ENCODE measurements around the gene SCTR.
A peak's percentile ranks its signal among the peaks of the same experiment; 100 is the strongest.

SCTR gene

GRCh38 chr2:119487434-119488244, 36.6 kb downstream of the SCTR start:
- DNase-seq (ENCODE audit: low read depth), result no peak

- no peak for DNase-seq (ENCODE audit: low read depth)
Observed at GRCh38 chr2:119486886-119487285, 37.4 kb downstream of the SCTR start.

GRCh38 chr2:119486196-119486827, 38.0 kb downstream of the SCTR start:
- no peak for DNase-seq (ENCODE audit: low read depth)

GRCh38 chr2:119485336-119486110, 38.8 kb downstream of the SCTR start:
- DNase-seq (ENCODE audit: low read depth), result no peak

GRCh38 chr2:119484834-119485233, 39.4 kb downstream of the SCTR start:
- no peak for DNase-seq (ENCODE audit: low read depth)

GRCh38 chr2:119483896-119484718, 40.2 kb downstream of the SCTR start:
- no peak for DNase-seq (ENCODE audit: low read depth)

GRCh38 chr2:119483395-119483753, 40.9 kb downstream of the SCTR start:
- DNase-seq (ENCODE audit: low read depth), result no peak

- DNase-seq (ENCODE audit: low read depth), result no peak
Observed at GRCh38 chr2:119482481-119483394, 41.5 kb downstream of the SCTR start.

- no peak for DNase-seq (ENCODE audit: low read depth)
Observed at GRCh38 chr2:119481501-119482455, 42.5 kb downstream of the SCTR start.

GRCh38 chr2:119480718-119481142, 43.6 kb downstream of the SCTR start:
- no peak for DNase-seq (ENCODE audit: low read depth)

- no peak for DNase-seq (ENCODE audit: low read depth)
Observed at GRCh38 chr2:119480184-119480583, 44.1 kb downstream of the SCTR start.

GRCh38 chr2:119478978-119479295, 45.3 kb downstream of the SCTR start:
- no peak for DNase-seq (ENCODE audit: low read depth)

GRCh38 chr2:119478188-119478977, 45.9 kb downstream of the SCTR start:
- no peak for DNase-seq (ENCODE audit: low read depth)

- no peak for DNase-seq (ENCODE audit: low read depth)
Observed at GRCh38 chr2:119477113-119477505, 47.2 kb downstream of the SCTR start.

GRCh38 chr2:119476301-119477112, 47.8 kb downstream of the SCTR start:
- peak; percentile 18 for DNase-seq (ENCODE audit: low read depth)

- DNase-seq (ENCODE audit: low read depth), result no peak
Observed at GRCh38 chr2:119475857-119476244, 48.4 kb downstream of the SCTR start.

GRCh38 chr2:119475225-119475856, 48.9 kb downstream of the SCTR start:
- DNase-seq (ENCODE audit: low read depth), result no peak

All from CMK (cell line).